ENCODE measurements around the gene GPR101. TPM values are rescaled to one million over a fixed set of nuclear protein-coding genes. Genes with fewer than 3 reads are reported as not detected.

Gene GPR101
- total and polyA plus RNA-seq, 10 donors: not detected

DNA sequence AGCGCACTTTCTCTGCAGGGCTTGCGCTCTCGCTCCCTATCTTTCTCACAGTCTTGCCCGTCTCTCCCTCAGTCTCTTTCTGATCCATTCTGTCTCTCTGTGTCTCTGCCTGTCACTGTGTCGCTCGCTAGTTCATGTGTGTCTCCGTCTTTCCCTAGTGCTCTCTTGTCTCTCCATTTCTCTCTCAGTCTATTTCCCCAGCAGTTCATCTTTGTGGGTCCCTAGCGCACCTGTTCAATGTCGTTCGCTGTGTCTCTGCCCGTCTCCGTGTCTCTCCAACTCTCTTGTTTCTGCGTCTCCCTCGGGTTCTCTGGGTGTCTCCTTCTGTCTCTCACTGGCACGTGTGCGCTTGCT lies 1.5 kb downstream of the GPR101 start:
- Histone ChIP-seq H3K4me3 (peak overlapping the region; percentile 2 to 61 (median 30)), H3K4me1 (peaks cover 0 to 31% (median 18%) of the 10 kb centered on the region in 6 donors), H3K36me3 (no peaks in the 10 kb centered on the region), H3K27me3 (replicated peaks in 1 of 7) (peaks cover 0 to 66% (median 42%) of the 10 kb centered on the region in 7 donors), H3K27ac (no peak overlapping the region), H3K9me3 (no peaks in the 10 kb centered on the region)
- TF ChIP-seq POLR2A (IDR thresholded peaks at IDR 0.05) (no peak), CTCF (IDR thresholded peaks at IDR 0.05 in 8 of 11, conservative IDR thresholded peaks at IDR 0.05 in 3 of 11) (no peak), POLR2AphosphoS5 (IDR thresholded peaks at IDR 0.05) (no peak)
- intact Hi-C loops (cut with DNase I; ENCODE audit: low total_unique reads): no loop called here
- DNase-seq: no peak
- WGBS, 5 donors: 5 to 49% (median 8%) methylated on average over 16 of the region's 16 CpGs

DNA sequence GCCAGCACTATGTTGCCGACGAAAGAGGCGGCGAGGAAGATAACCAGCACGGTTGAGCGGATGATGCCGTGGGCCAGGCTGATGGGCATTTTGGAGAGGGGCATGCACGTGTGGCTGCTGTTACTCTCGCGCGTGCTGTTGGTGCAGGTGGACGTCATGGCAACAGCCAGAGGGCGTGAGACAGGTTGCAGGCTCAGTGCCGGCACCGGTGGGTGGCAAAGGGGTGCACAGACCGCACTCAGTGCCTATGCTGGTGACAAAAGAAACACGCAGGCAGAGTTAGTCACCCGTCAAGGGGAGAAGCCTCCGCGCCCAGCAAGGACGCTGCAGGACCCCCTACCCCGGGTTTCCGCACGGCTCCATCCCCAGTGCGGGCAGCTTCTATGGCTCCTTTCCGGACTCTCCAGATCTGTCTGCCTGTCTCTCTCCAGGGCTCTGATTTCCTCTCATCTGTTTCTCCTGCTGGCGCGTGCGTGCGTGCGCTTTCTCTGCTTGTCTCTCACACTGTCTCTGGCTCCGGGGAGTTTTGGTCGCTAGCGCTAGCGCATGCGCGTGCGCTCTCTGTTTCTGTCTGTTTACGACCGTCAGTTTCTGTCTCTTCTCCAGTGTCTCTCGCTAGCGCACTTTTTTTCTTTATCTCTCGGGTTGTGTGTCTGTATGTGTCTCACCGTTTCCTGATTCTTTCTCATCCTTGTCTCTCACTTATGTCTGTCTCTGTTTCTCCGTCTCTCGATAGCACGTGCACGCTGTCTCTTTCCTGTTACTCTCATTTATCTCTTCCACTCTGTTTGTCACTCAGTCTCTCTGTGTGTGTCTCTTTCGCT lies 2.1 kb downstream of the GPR101 start:
- no peaks in the 10 kb centered on the region for H3K36me3 ChIP-seq
- no peaks in the 10 kb centered on the region for H3K9me3 ChIP-seq
- peak overlapping the region; percentile 2 to 61 (median 30) for H3K4me3 ChIP-seq
- intact Hi-C loops (cut with DNase I; ENCODE audit: low total_unique reads): no loop called here
- peaks cover 0 to 63% (median 42%) of the 10 kb centered on the region in 7 donors for H3K27me3 ChIP-seq (replicated peaks in 1 of 7)
- WGBS, 5 donors: 1 to 49% (median 3%) methylated on average over 31 to 49 of the region's 49 CpGs
- H3K4me1 ChIP-seq: peaks cover 0 to 31% (median 18%) of the 10 kb centered on the region in 6 donors
- DNase-seq: no peak
- TF ChIP-seq POLR2AphosphoS5 (IDR thresholded peaks at IDR 0.05): no peak
- TF ChIP-seq POLR2A (IDR thresholded peaks at IDR 0.05): no peak
- TF ChIP-seq CTCF (IDR thresholded peaks at IDR 0.05 in 8 of 11, conservative IDR thresholded peaks at IDR 0.05 in 3 of 11): no peak
- no peak overlapping the region for H3K27ac ChIP-seq

DNA sequence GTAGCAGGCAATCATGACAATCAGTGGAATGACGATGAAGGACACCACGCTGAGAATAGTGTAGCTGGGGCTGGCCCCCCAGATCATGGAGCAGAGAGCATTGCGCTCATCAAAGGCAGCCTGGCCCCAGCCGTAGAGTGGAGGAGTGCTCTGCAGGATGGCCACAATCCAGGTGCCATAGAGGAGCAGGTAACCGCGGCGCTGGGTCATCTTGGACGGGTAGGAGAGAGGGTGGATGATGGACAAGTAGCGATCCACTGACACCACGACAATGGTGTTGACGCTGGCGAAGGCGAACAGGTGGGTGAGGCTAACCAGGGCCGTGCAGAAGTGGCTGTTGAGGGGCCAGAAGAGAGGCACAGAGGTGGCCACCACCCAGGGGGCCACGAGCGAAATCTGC lies 2.8 kb downstream of the GPR101 start:
- H3K36me3 ChIP-seq: no peaks in the 10 kb centered on the region

More for the DNA sequence above, 2.8 kb downstream of the GPR101 start:
- peaks cover 0 to 60% (median 42%) of the 10 kb centered on the region in 7 donors for H3K27me3 ChIP-seq (replicated peaks in 1 of 7)
- TF ChIP-seq CTCF (IDR thresholded peaks at IDR 0.05 in 8 of 11, conservative IDR thresholded peaks at IDR 0.05 in 3 of 11): no peak
- no peak for TF ChIP-seq POLR2AphosphoS5 (IDR thresholded peaks at IDR 0.05)
- no peak for TF ChIP-seq POLR2A (IDR thresholded peaks at IDR 0.05)
- WGBS, 5 donors: 12 to 45% (median 27%) methylated on average over 7 to 16 of the region's 16 CpGs
- H3K4me3 ChIP-seq: peak overlapping the region in 1 of 8 donors; percentile 61
- DNase-seq: no peak
- no peak overlapping the region for H3K27ac ChIP-seq
- H3K4me1 ChIP-seq: peaks cover 0 to 31% (median 18%) of the 10 kb centered on the region in 6 donors
- no peaks in the 10 kb centered on the region for H3K9me3 ChIP-seq
- intact Hi-C loops (cut with DNase I; ENCODE audit: low total_unique reads): no loop called here

All from spleen (tissue), 11 donors.